Vagina (tissue), 2 donors: ENCODE measurements around the gene GPX6.

Experiments
- CTCF ChIP-seq, 3 experiments: fragments of 450-650 bp in 2 of 3; fragments of 200-600 bp in 1 of 3; sonication (generic) in 1 of 3; IDR thresholded peaks; one replicate each; pipeline ENCODE4 v1.5.1; 2017 to 2019; ENCODE audit warnings: antibody characterized with exemption in 3 of 3, mild to moderate bottlenecking in 2 of 3, moderate library complexity in 2 of 3
- POLR2A ChIP-seq, 2 donors: fragments of 450-650 bp; IDR thresholded peaks; one replicate each; pipeline ENCODE4 v1.6.1; 2017; ENCODE audit warnings: antibody characterized with exemption in 2 of 2, mild to moderate bottlenecking in 2 of 2, moderate library complexity in 2 of 2

GRCh38 chr6:28474441-28475219 is 41.0 kb downstream of the GPX6 start:
- TF ChIP-seq CTCF (IDR thresholded peaks at IDR 0.05) (no peak), POLR2A (IDR thresholded peaks at IDR 0.05) (no peak)
